Duodenal mucosa (tissue), 2 donors: ENCODE data around the gene NEMP1.
"Not testable (repeated sequence)": the region's sequence is repeated elsewhere in the genome, so short reads cannot be mapped to it uniquely, and the experiment has no call there.

ENCODE experiments used
- H3K27ac ChIP-seq: one replicate; pipeline ENCODE4 v1.7.0; 2013; ENCODE audit warnings: low read depth, low read length
- H3K27me3 ChIP-seq, 2 donors: one replicate each; pipeline ENCODE4 v1.7.0; 2013; ENCODE audit warnings: low read length in 2 of 2, control low read depth in 1 of 2; ENCODE audit not compliant: insufficient read depth in 2 of 2, control insufficient read depth in 1 of 2
- H3K36me3 ChIP-seq, 2 donors: one replicate each; pipeline ENCODE4 v1.7.0; 2013; ENCODE audit warnings: low read length in 2 of 2, control low read depth in 1 of 2; ENCODE audit not compliant: insufficient read depth in 2 of 2, control insufficient read depth in 1 of 2
- H3K4me1 ChIP-seq, 2 donors: one replicate each; pipeline ENCODE4 v1.7.0; 2013; ENCODE audit warnings: low read length in 2 of 2, control low read depth in 1 of 2; ENCODE audit not compliant: insufficient read depth in 2 of 2, control insufficient read depth in 1 of 2
- H3K4me3 ChIP-seq, 2 donors: one replicate each; pipeline ENCODE4 v1.7.0; 2013; ENCODE audit warnings: low read length in 2 of 2, low read depth in 1 of 2
- H3K9ac ChIP-seq, 2 donors: one replicate each; pipeline ENCODE4 v1.7.0; 2013; ENCODE audit warnings: low read length in 2 of 2, low read depth in 1 of 2
- H3K9me3 ChIP-seq, 2 donors: one replicate each; pipeline ENCODE4 v1.7.0; 2013; ENCODE audit warnings: low read length in 2 of 2, control low read depth in 1 of 2; ENCODE audit not compliant: control insufficient read depth in 1 of 2

The NEMP1 gene

GRCh38 chr12:57055824-57056223, 22.8 kb downstream of the NEMP1 start:
- Histone ChIP-seq H3K27ac (no peak overlapping the region), H3K9me3 (no peaks in the 10 kb centered on the region), H3K27me3 (no peaks in the 10 kb centered on the region), H3K4me3 (no peak overlapping the region), H3K9ac (no peak overlapping the region), H3K4me1 (peaks cover 9 to 30% of the 10 kb centered on the region in 2 donors), H3K36me3 (peaks cover 0 to 17% of the 10 kb centered on the region in 2 donors)

GRCh38 chr12:57053901-57054300, 24.7 kb downstream of the NEMP1 start:
- not testable (repeated sequence) for H3K27me3 ChIP-seq, H3K9ac ChIP-seq, H3K27ac ChIP-seq, H3K4me3 ChIP-seq, H3K9me3 ChIP-seq, H3K36me3 ChIP-seq
- H3K4me1 ChIP-seq: peaks cover 6 to 28% of the 10 kb centered on the region in 2 donors

GRCh38 chr12:57053146-57053545, 25.4 kb downstream of the NEMP1 start:
- H3K36me3 ChIP-seq, H3K9ac ChIP-seq, H3K27me3 ChIP-seq, H3K9me3 ChIP-seq, H3K4me3 ChIP-seq, H3K27ac ChIP-seq: not testable (repeated sequence)
- peaks cover 7 to 22% of the 10 kb centered on the region in 2 donors for H3K4me1 ChIP-seq

GRCh38 chr12:57051011-57051410, 27.6 kb downstream of the NEMP1 start:
- Histone ChIP-seq H3K4me3 (peak overlapping the region; percentile 88 to 93), H3K36me3 (peaks cover 14 to 19% of the 10 kb centered on the region in 2 donors), H3K4me1 (peaks cover 24 to 27% of the 10 kb centered on the region in 2 donors), H3K9me3 (no peaks in the 10 kb centered on the region), H3K9ac (peak overlapping the region; percentile 43 to 74), H3K27me3 (no peaks in the 10 kb centered on the region), H3K27ac (no peak overlapping the region)

GRCh38 chr12:57049890-57050289, 28.7 kb downstream of the NEMP1 start, which contains the start of gene MYO1A:
Gene MYO1A (minus strand): TSS chr12:57050129. CDS start chr12:57048323, 1,806 bp downstream.
- Histone ChIP-seq H3K36me3 (peaks cover 16 to 28% of the 10 kb centered on the region in 2 donors), H3K4me1 (peaks cover 24 to 32% of the 10 kb centered on the region in 2 donors), H3K27ac (peak within 1 kb of the TSS; percentile 28), H3K27me3 (no peaks in the 10 kb centered on the region), H3K4me3 (peak within 1 kb of the TSS; percentile 88 to 93), H3K9ac (peak within 1 kb of the TSS; percentile 73 to 74), H3K9me3 (no peaks in the 10 kb centered on the region)

GRCh38 chr12:57049119-57049446, 29.5 kb downstream of the NEMP1 start:
- Histone ChIP-seq H3K27me3 (no peaks in the 10 kb centered on the region), H3K4me1 (peaks cover 24 to 35% of the 10 kb centered on the region in 2 donors), H3K9ac (peak overlapping the region; percentile 73 to 74), H3K9me3 (no peaks in the 10 kb centered on the region), H3K27ac (peak overlapping the region; percentile 22), H3K36me3 (peaks cover 16 to 33% of the 10 kb centered on the region in 2 donors), H3K4me3 (peak overlapping the region; percentile 88 to 93)

- Histone ChIP-seq H3K4me3 (peak overlapping the region; percentile 88 to 93), H3K4me1 (peaks cover 24 to 35% of the 10 kb centered on the region in 2 donors), H3K27me3 (no peaks in the 10 kb centered on the region), H3K9me3 (no peaks in the 10 kb centered on the region), H3K9ac (peak overlapping the region; percentile 73 to 74), H3K36me3 (peaks cover 16 to 37% of the 10 kb centered on the region in 2 donors), H3K27ac (no peak overlapping the region)
These were observed 30.0 kb downstream of the NEMP1 start for GRCh38 chr12:57048423-57049118.

- H3K4me1 ChIP-seq: peaks cover 24 to 35% of the 10 kb centered on the region in 2 donors
- no peaks in the 10 kb centered on the region for H3K9me3 ChIP-seq
- H3K4me3 ChIP-seq: peak overlapping the region; percentile 88 to 93
- peaks cover 19 to 41% of the 10 kb centered on the region in 2 donors for H3K36me3 ChIP-seq
- no peaks in the 10 kb centered on the region for H3K27me3 ChIP-seq
- H3K27ac ChIP-seq: no peak overlapping the region
- H3K9ac ChIP-seq: peak overlapping the region; percentile 3 to 74
These were observed 30.6 kb downstream of the NEMP1 start for GRCh38 chr12:57047981-57048380.

GRCh38 chr12:57046947-57047890, 31.4 kb downstream of the NEMP1 start:
- Histone ChIP-seq H3K27me3 (no peaks in the 10 kb centered on the region), H3K27ac (no peak overlapping the region), H3K4me3 (peak overlapping the region; percentile 88 to 93), H3K9ac (peak overlapping the region; percentile 3 to 74), H3K4me1 (peaks cover 24 to 35% of the 10 kb centered on the region in 2 donors), H3K9me3 (no peaks in the 10 kb centered on the region), H3K36me3 (peaks cover 23 to 49% of the 10 kb centered on the region in 2 donors)
